H1 (cell line): ENCODE measurements around the gene RERE. TPM values are rescaled to one million over a fixed set of nuclear protein-coding genes. Genes with fewer than 3 reads are reported as not detected.

Experiments
- CTCF ChIA-PET: fragments of 300-600 bp; sonication (Branson Sonifier 250); formaldehyde crosslinking; loops from one replicate; lab custom pipeline; 2021; ENCODE audit not compliant: partially characterized antibody; lab: Charles Lee
- POLR2A ChIA-PET: fragments of 300-600 bp; sonication (Branson Sonifier 250); formaldehyde crosslinking; loops from one replicate; lab custom pipeline; 2021; ENCODE audit warnings: inconsistent platforms; ENCODE audit not compliant: partially characterized antibody; lab: Charles Lee
- DNase-seq, 2 experiments: peaks; one replicate each; pipeline versions ENCODE4 v3.0.0 to v3.0.0-alpha.2; 2010 to 2022; ENCODE audit warnings: low spot score in 2 of 2, low read depth in 1 of 2, mixed read lengths in 1 of 2
- FAIRE-seq: peaks from 2 replicates; lab custom pipeline; 2011; peaks lifted over from hg19 to GRCh38; lab: Jason Lieb, UNC
- H2AFZ ChIP-seq: 2 replicates; pipeline ENCODE4 v1.8.1; 2012; ENCODE audit warnings: low read length, inconsistent platforms
- H2AK5ac ChIP-seq: 2 replicates; pipeline ENCODE4 v1.6.1; 2013; ENCODE audit warnings: low read depth, low read length
- H2BK120ac ChIP-seq: replicated peaks from 2 replicates; pipeline ENCODE3; 2013; ENCODE audit warnings: low read depth, low read length, inconsistent platforms
- H2BK12ac ChIP-seq: 2 replicates; pipeline ENCODE4 v1.6.1; 2013; ENCODE audit warnings: low read depth, low read length
- H2BK15ac ChIP-seq: 2 replicates; pipeline ENCODE4 v1.6.1; 2013; ENCODE audit warnings: low read length
- H2BK20ac ChIP-seq: 2 replicates; pipeline ENCODE4 v1.6.1; 2013; ENCODE audit warnings: low read length
- H2BK5ac ChIP-seq: 2 replicates; pipeline ENCODE4 v1.6.1; 2013; ENCODE audit warnings: low read depth, low read length
- H3K14ac ChIP-seq: 2 replicates; pipeline ENCODE4 v1.6.1; 2013; ENCODE audit warnings: inconsistent platforms; ENCODE audit not compliant: insufficient read length
- H3K18ac ChIP-seq: 2 replicates; pipeline ENCODE4 v1.6.1; 2013; ENCODE audit warnings: low read length; ENCODE audit errors: extremely low read depth
- H3K23ac ChIP-seq: 2 replicates; pipeline ENCODE4 v1.6.1; 2013; ENCODE audit warnings: inconsistent platforms; ENCODE audit not compliant: insufficient read length
- H3K23me2 ChIP-seq: 2 replicates; pipeline ENCODE4 v1.6.1; 2013; ENCODE audit warnings: low read depth, low read length
- H3K27ac ChIP-seq: 2 replicates; pipeline ENCODE4 v1.6.1; 2011; ENCODE audit warnings: low read depth, low read length, inconsistent platforms
- H3K27me3 ChIP-seq, 4 experiments: replicated peaks in 1 of 4; 1 replicate in 1 of 4; 2 replicates in 3 of 4; pipeline versions ENCODE4 v1.6.1 to v1.8.1; 2011 to 2013; ENCODE audit warnings: low read length in 3 of 4, mild to moderate bottlenecking in 3 of 4, inconsistent platforms in 2 of 4, mixed read lengths in 2 of 4, moderate library complexity in 1 of 4; ENCODE audit not compliant: control insufficient read depth in 3 of 4, insufficient read depth in 3 of 4; ENCODE audit errors: extremely low read depth in 1 of 4
- H3K36me3 ChIP-seq, 4 experiments: 2 replicates each; pipeline versions ENCODE4 v1.6.1 to v1.8.1; 2011 to 2013; ENCODE audit warnings: mild to moderate bottlenecking in 4 of 4, low read length in 3 of 4, moderate library complexity in 2 of 4, control low read depth in 1 of 4, inconsistent platforms in 1 of 4; ENCODE audit not compliant: insufficient read depth in 4 of 4, control insufficient read depth in 2 of 4
- H3K4ac ChIP-seq: replicated peaks from 2 replicates; pipeline ENCODE3; 2013; ENCODE audit warnings: low read length, low read depth, mixed read lengths, inconsistent platforms; ENCODE audit not compliant: insufficient read length
- H3K4me1 ChIP-seq, 4 experiments: replicated peaks in 1 of 4; 1 replicate in 1 of 4; 2 replicates in 3 of 4; pipeline versions ENCODE4 v1.6.1 to v1.8.1; 2011 to 2013; ENCODE audit warnings: low read length in 3 of 4, inconsistent platforms in 2 of 4, mixed read lengths in 1 of 4; ENCODE audit not compliant: insufficient read depth in 4 of 4, control insufficient read depth in 3 of 4
- H3K4me2 ChIP-seq, 2 experiments: 2 replicates each; pipeline versions ENCODE4 v1.6.1 to v1.8.1; 2011 to 2013; ENCODE audit warnings: low read depth in 2 of 2, low read length in 2 of 2, control low read depth in 1 of 2, inconsistent platforms in 1 of 2, mild to moderate bottlenecking in 1 of 2; ENCODE audit not compliant: insufficient read depth in 1 of 2
- H3K4me3 ChIP-seq, 4 experiments: fragments of 200-600, 300-600 bp in 1 of 4; sonication (generic), shearing (Covaris generic), sonication (Bioruptor Twin) in 1 of 4; 2 replicates each; pipeline versions ENCODE4 v1.5.1 to v1.8.1; 2011 to 2016; ENCODE audit warnings: low read length in 4 of 4, low read depth in 3 of 4, control low read depth in 2 of 4, inconsistent platforms in 2 of 4, mild to moderate bottlenecking in 2 of 4, mixed read lengths in 1 of 4, moderate library complexity in 1 of 4; ENCODE audit not compliant: insufficient read depth in 2 of 4; ENCODE audit errors: extremely low read depth in 1 of 4
- H3K56ac ChIP-seq: replicated peaks from 2 replicates; pipeline ENCODE3; 2013; ENCODE audit warnings: low read depth, mild to moderate bottlenecking, mixed read lengths, low read length, inconsistent platforms; ENCODE audit not compliant: insufficient read length
- H3K79me1 ChIP-seq: 2 replicates; pipeline ENCODE4 v1.6.1; 2013; ENCODE audit warnings: low read depth, low read length, control low read depth
- H3K79me2 ChIP-seq, 2 experiments: 2 replicates each; pipeline versions ENCODE4 v1.6.1 to v1.8.1; 2012 to 2013; ENCODE audit warnings: low read length in 2 of 2, mild to moderate bottlenecking in 2 of 2, inconsistent platforms in 1 of 2; ENCODE audit not compliant: insufficient read depth in 2 of 2, control insufficient read depth in 1 of 2
- H3K9ac ChIP-seq, 4 experiments: replicated peaks in 1 of 4; 1 replicate in 1 of 4; 2 replicates in 3 of 4; pipeline versions ENCODE4 v1.6.1 to v1.8.1; 2011 to 2013; ENCODE audit warnings: low read depth in 3 of 4, low read length in 3 of 4, control low read depth in 2 of 4, mild to moderate bottlenecking in 2 of 4, moderate library complexity in 2 of 4, inconsistent platforms in 1 of 4; ENCODE audit errors: extremely low read depth in 1 of 4
- H3K9me3 ChIP-seq, 2 experiments: 2 replicates each; pipeline versions ENCODE4 v1.6.1 to v1.8.1; 2012 to 2013; ENCODE audit warnings: mild to moderate bottlenecking in 2 of 2, moderate library complexity in 2 of 2, control low read depth in 1 of 2, inconsistent platforms in 1 of 2, low read depth in 1 of 2, low read length in 1 of 2, mixed read lengths in 1 of 2; ENCODE audit not compliant: insufficient read depth in 2 of 2
- H4K20me1 ChIP-seq, 2 experiments: replicated peaks in 1 of 2; 2 replicates each; pipeline versions ENCODE3 to v1.8.1; 2011 to 2013; ENCODE audit warnings: inconsistent platforms in 2 of 2, low read length in 2 of 2, mild to moderate bottlenecking in 1 of 2; ENCODE audit not compliant: insufficient read depth in 2 of 2, control insufficient read depth in 1 of 2
- H4K5ac ChIP-seq: 2 replicates; pipeline ENCODE4 v1.6.1; 2013; ENCODE audit warnings: low read length, low read depth, mixed read lengths, inconsistent platforms; ENCODE audit not compliant: insufficient read length
- H4K8ac ChIP-seq: 2 replicates; pipeline ENCODE4 v1.8.0; 2013; ENCODE audit warnings: mild to moderate bottlenecking, moderate library complexity, low read length, inconsistent platforms; ENCODE audit not compliant: insufficient read depth; ENCODE audit errors: extremely low read depth
- H4K91ac ChIP-seq: replicated peaks from 2 replicates; pipeline ENCODE3; 2013; ENCODE audit warnings: low read length, mixed read lengths, inconsistent platforms; ENCODE audit not compliant: insufficient read length
- E2F6 ChIP-seq: IDR thresholded peaks from 2 replicates; pipeline ENCODE4 v1.6.1; 2012; ENCODE audit warnings: inconsistent platforms
- JUND ChIP-seq: IDR thresholded peaks from 2 replicates; pipeline ENCODE4 v1.6.1; 2011; ENCODE audit warnings: mild to moderate bottlenecking, improper control_type of control experiment, low read length
- KDM4A ChIP-seq: IDR thresholded peaks from one replicate; pipeline ENCODE4 v1.7.1; 2012; ENCODE audit warnings: low read depth, mild to moderate bottlenecking, moderate library complexity, low read length, inconsistent platforms; ENCODE audit not compliant: severe bottlenecking
- KDM5A ChIP-seq: fragments of 200-600 bp; IDR thresholded peaks from 2 replicates; pipeline ENCODE4 v1.7.1; 2012; ENCODE audit warnings: mild to moderate bottlenecking, low read length, inconsistent platforms, mixed read lengths
- PHF8 ChIP-seq: fragments of 200-600 bp; sonication (generic); conservative IDR thresholded peaks from 2 replicates; pipeline ENCODE4 v1.7.1; 2012; ENCODE audit warnings: low read depth, mild to moderate bottlenecking, inconsistent platforms, low read length, moderate library complexity
- POU5F1 ChIP-seq: IDR thresholded peaks from 2 replicates; pipeline ENCODE4 v1.6.1; 2011; ENCODE audit warnings: low read depth, mild to moderate bottlenecking, low read length, moderate library complexity
- SIN3A ChIP-seq, 2 experiments: IDR thresholded peaks in 1 of 2; conservative IDR thresholded peaks in 1 of 2; 2 replicates each; pipeline ENCODE4 v1.6.1; 2011 to 2012; ENCODE audit warnings: low read length in 2 of 2, improper control_type of control experiment in 1 of 2, low read depth in 1 of 2, mild to moderate bottlenecking in 1 of 2
- SP4 ChIP-seq: IDR thresholded peaks from 2 replicates; pipeline ENCODE4 v1.6.1; 2012; ENCODE audit warnings: low read length, inconsistent platforms
- TCF12 ChIP-seq: IDR thresholded peaks from 2 replicates; pipeline ENCODE4 v1.6.1; 2011; ENCODE audit warnings: low read depth, mild to moderate bottlenecking, low read length
- USF2 ChIP-seq: IDR thresholded peaks from 2 replicates; pipeline ENCODE4 v1.6.1; 2011; ENCODE audit warnings: low read length, improper control_type of control experiment
- WGBS, 2 experiments: shearing (Covaris generic) in 1 of 2; methylation state at CpG; one replicate each; pipeline versions ENCODE4 v1.1.6 to v1.1.7; 2013 to 2015; ENCODE audit warnings: low lambda C conversion rate in 2 of 2, mixed read lengths in 2 of 2, inconsistent platforms in 1 of 2, low coverage in 1 of 2, missing lambda C conversion rate in 1 of 2; ENCODE audit not compliant: insufficient replicate concordance in 2 of 2, insufficient coverage in 1 of 2, insufficient read length in 1 of 2; ENCODE audit errors: extremely low coverage in 1 of 2, missing lambda C conversion rate in 1 of 2; 5-methylcytosine and 5-hydroxymethylcytosine counted together
- polyA plus RNA-seq, 7 experiments: library from polyadenylated mRNA; depleted of rRNA in 3 of 7; stranded (reverse) in 5 of 7; unstranded in 2 of 7; fragments of >200 nt in 5 of 7; fragments of 200-250 nt in 2 of 7; gene quantifications; 1 replicate in 5 of 7; 2 replicates in 1 of 7; 4 replicates in 1 of 7; pipeline versions ENCODE4 v1.2.1 to v1.2.3, GENCODE V29; 2011 to 2013; ENCODE audit warnings: missing spikeins in 2 of 7, mixed read lengths in 2 of 7
- total RNA-seq: library from RNA; stranded (reverse); fragmentation: NEBNext Ultra II Directional; extraction: Animal tissue kit (Norgen Biotek cat#: 25700); gene quantifications from 2 replicates; pipeline ENCODE4 v1.2.1, GENCODE V29; 2021

Gene RERE
- total and polyA plus RNA-seq, 2 of the 8 experiments (the other 6 are each of a cell fraction or from before 2014, with no cell fraction given): 15.3 to 142 TPM

GRCh38 chr1:8394456-8395321, 422.8 kb downstream of the RERE start:
- no peak overlapping the region for H3K4me3 ChIP-seq
- no peak overlapping the region for H2BK15ac ChIP-seq
- H4K20me1 ChIP-seq: peaks cover 0 to 20% of the 10 kb centered on the region in 2 experiments
- 89% methylated on average over 10 of the region's 10 CpGs; no CpG with 5 or more reads in 1 of the 2 experiments for WGBS, 2 experiments
- H3K56ac ChIP-seq: no peak overlapping the region
- H4K8ac ChIP-seq: no peak overlapping the region
- DNase-seq: no peak
- H3K27ac ChIP-seq: no peak overlapping the region
- H3K9me3 ChIP-seq: no peaks in the 10 kb centered on the region
- H2AK5ac ChIP-seq: no peak overlapping the region
- peaks cover 9 to 30% (median 20%) of the 10 kb centered on the region in 4 experiments for H3K4me1 ChIP-seq
- no peak overlapping the region for H2BK20ac ChIP-seq
- no peaks in the 10 kb centered on the region; the same call in 1 of the 2 replicates for H3K23me2 ChIP-seq
- no peaks in the 10 kb centered on the region for H3K27me3 ChIP-seq
- H3K4ac ChIP-seq: no peak overlapping the region
- no peak overlapping the region for H3K23ac ChIP-seq
- H3K18ac ChIP-seq: no peak overlapping the region
- no peak overlapping the region for H4K5ac ChIP-seq
- ChIA-PET POLR2A (no interaction called here), CTCF (interaction anchor here (0.5 to 2.0 kb wide), 4 partner anchors 14 to 79 kb away, joined by 3 to 9 read pairs (median 4); no protein-coding TSS in a partner anchor)
- H4K91ac ChIP-seq: no peak overlapping the region
- no peak overlapping the region for H3K4me2 ChIP-seq
- no peak for FAIRE-seq
- H2AFZ ChIP-seq: no peak overlapping the region
- no peak overlapping the region for H2BK12ac ChIP-seq
- peaks cover 10% of the 10 kb centered on the region; the same call in 1 of the 2 replicates for H3K79me1 ChIP-seq
- no peak overlapping the region for H2BK5ac ChIP-seq
- H3K36me3 ChIP-seq: peaks cover 0 to 4% (median under 1%) of the 10 kb centered on the region in 4 experiments; a peak in 1 of 8 replicates
- H3K79me2 ChIP-seq: peaks cover 6 to 81% of the 10 kb centered on the region in 2 experiments
- H2BK120ac ChIP-seq: no peak overlapping the region
- no peak overlapping the region for H3K9ac ChIP-seq
- no peak overlapping the region for H3K14ac ChIP-seq
- TF ChIP-seq USF2: no peak
- no peak for TF ChIP-seq TCF12
- TF ChIP-seq E2F6: no peak
- no peak for TF ChIP-seq POU5F1
- TF ChIP-seq KDM5A: no peak
- no peak for TF ChIP-seq JUND
- no peak for TF ChIP-seq SIN3A (conservative IDR thresholded peaks at IDR 0.05 in 1 of 2, IDR thresholded peaks at IDR 0.05 in 1 of 2; ENCODE audit: low read depth in 1 of 2, low read length in 2 of 2)
- TF ChIP-seq SP4: no peak
- no peak for TF ChIP-seq PHF8
- TF ChIP-seq KDM4A: no peak
